ENCODE results near the gene TLE2.

DNA sequence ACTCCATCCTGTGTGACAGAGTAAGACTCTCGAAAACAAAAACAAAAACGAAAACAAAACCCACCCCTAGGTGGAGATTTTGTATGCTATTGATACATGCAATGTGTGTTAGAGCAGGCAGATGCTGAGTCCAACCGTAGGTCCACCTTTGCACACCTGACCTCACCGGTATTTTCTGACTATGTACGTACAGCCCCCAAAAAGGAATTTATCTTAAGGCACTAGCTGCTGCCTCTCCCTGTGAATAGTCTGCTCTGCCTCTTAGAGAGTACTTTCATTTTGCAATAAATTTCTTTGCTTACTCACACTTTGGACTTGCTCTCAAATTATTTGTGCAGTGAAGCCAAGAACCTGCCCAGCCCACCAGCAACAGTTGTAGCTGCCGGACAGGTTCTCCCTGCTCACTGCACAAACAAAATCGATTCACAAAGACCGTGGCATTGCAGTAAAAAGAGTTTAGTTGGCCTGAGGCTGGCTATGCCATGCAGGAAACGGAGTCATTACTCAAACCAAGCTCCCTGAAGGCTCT, 76.1 kb downstream of the TLE2 start:
- TF ChIP-seq, protein P1, sequence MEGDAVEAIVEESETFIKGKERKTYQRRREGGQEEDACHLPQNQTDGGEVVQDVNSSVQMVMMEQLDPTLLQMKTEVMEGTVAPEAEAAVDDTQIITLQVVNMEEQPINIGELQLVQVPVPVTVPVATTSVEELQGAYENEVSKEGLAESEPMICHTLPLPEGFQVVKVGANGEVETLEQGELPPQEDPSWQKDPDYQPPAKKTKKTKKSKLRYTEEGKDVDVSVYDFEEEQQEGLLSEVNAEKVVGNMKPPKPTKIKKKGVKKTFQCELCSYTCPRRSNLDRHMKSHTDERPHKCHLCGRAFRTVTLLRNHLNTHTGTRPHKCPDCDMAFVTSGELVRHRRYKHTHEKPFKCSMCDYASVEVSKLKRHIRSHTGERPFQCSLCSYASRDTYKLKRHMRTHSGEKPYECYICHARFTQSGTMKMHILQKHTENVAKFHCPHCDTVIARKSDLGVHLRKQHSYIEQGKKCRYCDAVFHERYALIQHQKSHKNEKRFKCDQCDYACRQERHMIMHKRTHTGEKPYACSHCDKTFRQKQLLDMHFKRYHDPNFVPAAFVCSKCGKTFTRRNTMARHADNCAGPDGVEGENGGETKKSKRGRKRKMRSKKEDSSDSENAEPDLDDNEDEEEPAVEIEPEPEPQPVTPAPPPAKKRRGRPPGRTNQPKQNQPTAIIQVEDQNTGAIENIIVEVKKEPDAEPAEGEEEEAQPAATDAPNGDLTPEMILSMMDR (IDR thresholded peaks at IDR 0.05; ENCODE audit: insufficient read depth, low read length, poor library complexity, severe bottlenecking): no peak
- no peak for TF ChIP-seq EZH2phosphoT487 (conservative IDR thresholded peaks at IDR 0.05; ENCODE audit: low read length)

Measured in SU-DHL-6 (cell line).